CD4-positive, alpha-beta T cell treated with Interleukin-10 for 1 hour (primary cell): ENCODE results near the gene DNAJB1.
"Not testable (repeated sequence)": the region's sequence is repeated elsewhere in the genome, so short reads cannot be mapped to it uniquely, and the experiment has no call there.

Source experiments
- DNase-seq: peaks from one replicate; pipeline ENCODE4 v3.0.0-alpha.2; 2020

Gene DNAJB1

DNA sequence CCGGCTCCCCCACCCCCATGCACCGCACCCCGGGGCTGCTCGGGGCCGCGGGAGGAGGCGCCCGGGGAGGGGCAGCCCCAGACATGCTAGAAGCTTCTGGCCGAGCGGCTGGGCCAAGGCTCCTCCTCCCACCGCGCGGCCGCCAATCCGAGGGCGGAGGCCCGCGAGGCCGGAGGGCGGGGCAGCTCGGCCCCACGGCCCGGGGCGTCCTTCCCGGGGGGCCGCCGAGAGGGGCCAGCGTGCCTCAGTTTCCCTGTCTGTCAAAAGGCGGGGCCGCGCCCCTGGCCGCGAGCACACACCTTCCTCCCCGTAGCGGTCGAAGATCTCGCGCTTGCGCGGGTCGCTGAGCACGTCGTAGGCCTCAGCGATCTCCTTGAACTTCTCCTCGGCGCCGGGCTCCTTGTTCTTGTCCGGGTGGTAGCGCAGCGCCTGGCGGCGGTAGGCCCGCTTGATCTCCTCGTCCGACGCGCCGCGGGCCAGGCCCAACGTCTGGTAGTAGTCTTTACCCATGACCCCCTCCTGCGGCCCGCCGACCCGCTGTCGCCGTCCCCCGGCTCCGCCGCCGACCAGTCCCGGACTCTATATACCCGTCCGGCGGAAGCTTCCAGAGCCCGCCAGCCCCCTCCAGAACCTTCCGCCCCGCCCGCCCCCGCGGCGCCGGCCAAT is at the start of gene DNAJB1:
TSS of gene DNAJB1 (minus strand) at position 558 of the 666 bp plus-strand sequence. CDS start at position 510, 48 bp downstream.
- peak; percentile 79 for DNase-seq

DNA sequence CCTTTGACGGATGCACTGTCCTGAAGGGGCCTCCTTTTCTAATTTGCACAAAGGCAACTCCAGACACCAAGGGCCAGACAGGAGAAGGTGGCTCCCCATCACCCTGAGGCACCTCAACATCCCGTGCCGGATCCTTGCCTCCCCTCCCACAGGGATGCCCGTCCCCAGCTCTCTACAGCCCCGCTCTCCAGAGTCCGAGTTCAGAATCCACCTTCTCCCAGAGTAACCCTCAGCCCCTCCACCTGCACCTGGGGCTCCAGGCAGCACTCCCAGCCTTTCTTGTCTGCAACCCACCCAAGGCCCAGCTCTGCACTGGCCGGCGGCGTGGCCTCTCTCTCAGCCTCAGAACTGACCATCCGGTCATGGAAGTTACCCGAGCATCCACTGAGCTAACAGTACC is 48.9 kb upstream of the DNAJB1 start:
- no peak for DNase-seq

DNA sequence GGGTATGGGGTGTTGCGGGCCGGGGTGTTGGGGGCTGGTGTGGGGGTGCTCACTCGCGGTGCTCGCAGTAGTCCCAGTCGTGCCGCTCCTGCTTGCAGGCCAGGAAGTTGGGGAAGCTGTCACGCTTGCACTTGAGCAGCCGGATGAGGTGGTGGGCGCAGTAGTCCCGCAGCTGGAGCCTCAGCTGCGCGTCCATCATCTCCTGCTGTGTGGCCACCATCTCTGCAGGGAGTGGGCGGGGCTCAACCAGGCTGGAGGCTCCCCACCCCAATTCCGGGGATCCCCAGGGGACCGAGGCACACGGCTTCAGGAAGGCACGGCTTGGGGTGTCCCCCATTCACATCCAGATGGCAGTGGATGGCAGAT is 48.5 kb upstream of the DNAJB1 start:
- no peak for DNase-seq

DNA sequence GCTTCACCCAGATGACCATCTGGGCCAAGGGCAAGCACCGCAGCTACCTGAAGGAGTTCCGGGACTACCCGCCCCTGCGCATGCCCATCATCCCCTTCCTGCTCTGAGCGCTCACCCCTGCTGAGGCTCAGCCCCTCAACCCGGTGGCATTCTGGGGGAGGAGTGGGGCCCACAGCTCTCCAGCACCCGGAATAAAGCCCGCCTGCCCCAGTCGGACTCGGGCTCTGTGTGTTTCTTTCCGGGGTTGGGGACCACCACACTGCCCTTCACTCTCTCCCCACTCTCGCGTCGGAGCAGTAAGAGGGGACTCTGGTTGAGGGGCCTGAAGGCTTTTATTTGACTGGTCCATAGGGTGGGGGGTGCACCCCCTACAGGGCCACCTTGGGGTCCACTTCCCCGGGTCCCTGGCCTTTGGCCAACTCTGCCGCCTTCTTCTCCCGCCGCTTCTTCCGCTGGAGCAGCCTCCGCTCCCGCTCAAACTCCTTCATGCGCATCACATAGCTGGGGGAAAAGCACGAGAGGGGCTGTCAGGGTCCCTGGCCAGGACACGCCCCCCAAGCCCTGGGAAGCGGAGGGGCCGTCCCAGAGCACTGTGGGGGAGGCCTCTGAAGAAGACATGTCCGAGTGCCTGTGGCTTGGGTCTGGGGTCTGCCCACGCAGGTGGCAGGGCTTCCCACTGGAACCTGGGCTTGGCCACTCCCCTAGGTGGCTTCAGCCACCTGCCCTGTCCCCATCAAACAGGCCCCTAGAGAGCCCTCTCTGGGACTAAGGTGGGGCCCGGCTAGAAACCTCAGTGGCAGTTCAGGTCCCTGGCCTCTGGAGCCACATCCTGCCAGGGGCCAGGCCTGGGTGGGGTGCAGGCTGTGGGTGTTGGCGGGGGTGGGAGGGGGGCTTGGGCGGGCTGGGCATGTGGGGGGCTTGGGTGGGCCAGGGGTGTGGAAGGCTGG is 47.8 kb upstream of the DNAJB1 start:
- DNase-seq = no peak

DNA sequence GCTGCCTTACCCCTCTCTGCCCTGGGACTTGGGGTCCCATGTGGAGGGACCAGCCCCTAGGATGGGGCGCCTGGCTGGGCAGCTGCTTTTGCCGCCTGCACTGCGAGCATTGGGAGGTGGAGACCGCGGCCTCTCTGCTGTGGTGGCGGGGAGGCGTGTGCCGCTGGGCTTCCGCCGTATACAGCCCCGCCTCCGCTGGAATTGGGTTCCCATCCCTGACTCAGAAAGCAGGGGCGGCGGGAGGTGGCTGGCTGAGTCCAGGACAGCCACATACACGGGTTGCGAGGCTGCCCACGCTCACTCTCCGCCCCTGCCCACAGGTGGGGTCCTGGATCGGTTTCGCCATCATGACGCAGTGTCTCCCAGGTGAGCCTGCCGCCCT is 47.1 kb upstream of the DNAJB1 start:
- DNase-seq = no peak

DNA sequence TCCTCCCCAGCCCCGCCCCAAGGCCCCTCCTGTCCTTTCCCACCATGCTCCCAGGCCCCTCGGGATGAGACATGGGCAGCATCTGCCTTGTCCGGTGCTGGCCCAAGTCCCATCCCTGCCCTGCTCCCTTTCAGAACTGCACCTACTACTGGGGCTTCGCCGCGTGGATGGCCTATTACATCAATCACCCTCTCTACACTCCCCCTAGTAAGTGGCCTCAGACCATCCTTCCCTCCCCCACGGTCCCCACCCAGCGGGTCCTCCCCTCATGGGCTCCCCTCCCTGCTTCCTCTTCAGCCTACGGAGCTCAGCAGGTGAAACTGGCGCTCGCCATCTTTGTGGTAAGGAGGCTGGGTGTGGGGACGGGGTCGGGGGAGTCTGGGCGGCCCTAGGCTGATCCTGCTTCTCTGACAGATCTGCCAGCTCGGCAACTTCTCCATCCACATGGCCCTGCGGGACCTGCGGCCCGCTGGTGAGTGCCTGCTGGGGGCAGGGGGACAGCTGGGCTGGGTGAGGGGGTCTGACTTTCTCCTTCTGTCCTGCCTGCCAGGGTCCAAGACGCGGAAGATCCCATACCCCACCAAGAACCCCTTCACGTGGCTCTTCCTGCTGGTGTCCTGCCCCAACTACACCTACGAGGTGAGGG is 46.6 kb upstream of the DNAJB1 start:
- not testable (repeated sequence) for DNase-seq

DNA sequence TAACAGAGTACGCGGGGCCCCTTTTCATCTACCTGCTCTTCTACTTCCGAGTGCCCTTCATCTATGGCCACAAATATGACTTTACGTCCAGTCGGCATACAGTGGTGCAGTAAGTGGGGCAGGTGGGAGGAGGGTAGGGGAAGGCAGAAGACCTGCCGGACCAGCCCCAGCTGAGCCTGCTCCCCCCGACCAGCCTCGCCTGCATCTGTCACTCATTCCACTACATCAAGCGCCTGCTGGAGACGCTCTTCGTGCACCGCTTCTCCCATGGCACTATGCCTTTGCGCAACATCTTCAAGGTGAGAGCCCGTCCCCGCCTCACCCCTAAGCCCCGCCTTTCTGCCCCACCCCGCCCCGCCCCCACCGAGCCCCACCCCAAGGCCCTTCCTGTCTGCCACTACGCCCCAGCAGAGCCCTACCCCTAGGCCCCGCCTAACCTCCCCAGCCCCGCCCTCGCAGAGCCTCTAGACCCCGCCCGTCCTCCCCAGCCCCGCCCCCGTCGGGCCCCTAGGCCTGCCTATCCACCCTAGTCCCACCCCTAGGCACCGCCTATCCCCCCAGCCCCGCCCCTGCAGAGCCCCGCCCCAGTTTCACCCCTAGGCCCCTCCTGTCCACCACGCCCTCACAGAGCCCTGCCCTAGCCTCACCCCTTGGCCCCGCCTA is 45.9 kb upstream of the DNAJB1 start:
- DNase-seq = peak; percentile 59

DNA sequence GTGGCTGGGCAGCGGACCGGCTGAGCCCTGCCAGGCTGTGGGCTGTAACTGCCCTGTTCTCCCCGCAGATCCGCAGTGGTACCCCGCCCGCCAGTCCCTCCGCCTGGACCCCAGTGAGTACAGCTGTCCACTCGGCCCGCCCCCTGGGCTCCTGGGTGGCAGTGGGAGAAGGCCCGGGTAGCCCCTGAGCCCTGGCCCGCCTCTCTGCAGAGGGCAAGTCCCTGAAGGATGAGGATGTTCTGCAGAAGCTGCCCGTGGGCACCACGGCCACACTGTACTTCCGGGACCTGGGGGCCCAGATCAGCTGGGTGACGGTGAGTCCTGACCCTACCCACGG is 45.4 kb upstream of the DNAJB1 start:
- DNase-seq = no peak

DNA sequence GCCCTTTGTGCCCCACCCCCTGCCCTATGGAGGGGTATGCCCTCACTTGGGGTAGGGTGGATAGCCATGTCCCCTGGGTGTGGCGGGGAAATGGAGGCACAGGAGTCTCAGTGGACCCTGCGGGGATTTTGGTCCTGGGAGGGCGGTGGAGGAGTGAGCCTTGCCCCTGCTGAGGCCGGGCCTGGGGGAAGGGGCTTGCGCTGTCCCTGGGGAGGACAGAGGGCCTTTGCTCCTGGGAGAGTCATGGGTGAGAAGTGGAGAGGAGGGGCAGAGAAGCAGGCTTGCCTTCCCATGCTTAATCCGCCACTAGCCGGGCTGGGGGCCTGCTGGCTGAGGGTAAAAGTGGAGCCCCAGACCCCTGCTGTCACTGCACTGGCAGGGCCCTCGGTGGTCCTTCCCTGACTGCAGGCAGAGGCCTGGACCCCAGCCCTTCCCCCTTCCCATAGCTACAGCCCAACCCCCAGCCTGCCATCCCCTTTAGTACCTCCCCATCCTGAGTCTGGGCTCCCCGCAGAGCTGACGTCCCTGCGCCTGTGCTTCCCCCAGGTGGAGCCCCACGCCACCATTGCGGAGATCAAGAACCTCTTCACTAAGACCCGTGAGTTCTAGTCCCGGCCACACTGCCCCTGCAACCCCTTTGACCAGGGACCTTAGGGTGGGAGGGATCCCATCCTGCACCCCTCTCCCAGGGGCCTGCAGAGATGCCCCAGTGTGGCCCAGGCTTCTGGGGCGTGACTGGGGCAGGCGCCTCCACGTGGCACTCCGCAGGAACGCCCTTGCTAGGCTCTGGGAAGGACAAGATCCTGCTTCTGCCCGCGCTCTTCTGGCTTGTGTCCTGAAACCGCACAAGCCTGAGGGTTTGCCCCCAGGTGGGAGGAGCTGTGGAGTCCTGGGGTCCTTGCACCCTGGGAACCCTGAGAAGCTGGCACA is 44.7 kb upstream of the DNAJB1 start:
- no peak for DNase-seq

DNA sequence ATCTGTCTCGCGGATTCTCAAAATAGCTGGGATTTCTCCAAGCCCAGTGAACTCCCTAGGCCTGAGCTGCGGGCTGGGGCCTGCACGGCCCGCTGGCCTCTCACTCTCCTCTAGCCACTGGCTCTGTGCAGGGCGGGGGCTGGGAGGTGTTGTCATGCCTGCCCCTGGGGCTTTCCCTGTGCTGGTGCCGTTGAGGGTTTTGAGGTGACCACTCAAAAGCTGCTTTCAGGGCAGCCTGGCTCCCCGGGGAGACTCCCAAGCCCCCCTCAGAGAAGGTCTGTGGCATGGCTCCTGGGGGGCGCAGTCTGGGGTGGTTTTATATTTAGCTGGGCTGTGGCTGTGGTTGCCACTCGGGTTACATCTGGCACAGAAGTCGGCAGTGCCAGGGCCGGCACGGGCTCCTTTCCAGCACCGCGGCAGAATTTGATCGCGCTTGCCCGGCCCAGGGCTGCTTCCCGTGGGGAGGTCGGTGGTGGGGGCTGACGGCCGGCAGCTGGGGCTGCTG is 43.7 kb upstream of the DNAJB1 start:
- peak; percentile 41 for DNase-seq

DNA sequence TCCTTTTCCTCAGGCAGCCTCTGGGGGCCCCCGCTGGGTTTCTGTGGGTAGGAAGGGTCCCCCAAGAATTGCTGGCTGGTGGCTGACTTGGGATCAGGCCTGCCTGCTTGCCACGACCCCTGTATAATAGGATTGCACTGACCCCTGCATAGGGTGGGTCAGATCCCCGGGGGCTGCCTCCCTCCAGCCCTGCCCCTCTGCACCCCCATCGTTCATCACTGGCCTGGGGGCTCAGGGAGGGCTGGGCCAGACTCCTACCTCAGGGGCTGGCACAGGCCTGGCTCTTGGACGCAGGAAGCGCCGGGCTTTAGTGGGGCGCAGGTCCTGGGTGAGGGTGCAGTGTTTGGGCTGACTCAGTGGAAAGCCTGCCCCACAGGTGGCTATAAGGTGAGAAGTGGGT is 43.1 kb upstream of the DNAJB1 start:
- no peak for DNase-seq

DNA sequence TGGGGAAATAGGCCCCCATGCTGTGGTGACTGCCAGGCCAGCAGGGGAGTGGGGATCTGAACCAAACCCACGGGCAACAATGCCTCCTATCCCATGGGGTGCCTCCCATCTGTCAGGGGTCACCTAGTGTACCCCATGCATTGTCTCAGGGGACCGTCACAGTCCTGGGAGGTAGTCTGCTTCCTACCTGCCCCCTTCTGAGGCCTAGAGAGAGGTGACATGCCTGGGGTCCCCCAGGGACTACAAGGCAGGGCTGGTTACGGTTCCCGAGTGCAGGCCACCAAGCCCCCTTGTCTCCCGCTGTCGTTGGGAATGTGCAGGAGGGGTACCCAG is 42.5 kb upstream of the DNAJB1 start:
- no peak for DNase-seq

DNA sequence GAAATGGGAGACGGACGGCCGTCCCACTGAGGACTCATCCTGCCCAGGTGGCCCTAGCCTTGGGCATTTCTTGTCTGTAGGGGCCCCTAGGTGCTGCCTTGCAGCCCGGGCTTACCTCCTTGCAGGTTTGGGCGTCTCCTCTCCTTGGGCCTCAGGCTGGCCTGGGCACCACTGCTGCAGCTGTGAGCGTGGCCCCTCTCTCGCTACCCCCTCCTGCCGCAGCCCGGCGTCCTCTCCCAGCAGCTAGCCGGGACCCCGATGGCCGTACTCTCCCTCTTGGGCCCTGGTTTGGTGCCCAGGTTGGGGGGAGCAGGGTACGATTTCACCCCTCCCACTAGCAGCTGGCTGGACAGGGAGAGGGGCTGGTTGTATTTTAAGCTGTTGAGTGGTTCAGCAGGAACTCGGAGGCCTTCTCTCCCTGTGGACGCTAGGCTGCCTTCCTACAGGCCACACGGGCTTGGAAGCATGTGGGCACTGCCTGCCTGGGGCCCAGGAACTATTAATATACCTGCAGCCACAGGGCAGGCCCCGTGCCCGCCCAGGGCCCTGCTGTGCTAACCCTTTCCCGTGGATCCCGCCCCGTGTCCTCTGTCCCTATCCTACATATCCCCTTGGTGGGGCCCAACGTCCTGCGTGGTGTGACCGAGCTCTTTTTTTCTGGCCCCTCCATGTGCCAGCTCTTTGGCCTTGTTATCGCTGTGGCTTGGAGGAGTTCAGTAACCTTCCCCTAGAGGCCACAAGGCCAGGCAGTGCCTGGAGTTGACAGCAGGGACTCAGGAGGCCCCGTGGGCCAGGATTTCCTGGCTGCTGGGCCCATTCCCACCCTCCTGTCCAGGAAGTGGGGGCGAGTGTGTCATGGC is 41.9 kb upstream of the DNAJB1 start:
- DNase-seq = no peak

DNA sequence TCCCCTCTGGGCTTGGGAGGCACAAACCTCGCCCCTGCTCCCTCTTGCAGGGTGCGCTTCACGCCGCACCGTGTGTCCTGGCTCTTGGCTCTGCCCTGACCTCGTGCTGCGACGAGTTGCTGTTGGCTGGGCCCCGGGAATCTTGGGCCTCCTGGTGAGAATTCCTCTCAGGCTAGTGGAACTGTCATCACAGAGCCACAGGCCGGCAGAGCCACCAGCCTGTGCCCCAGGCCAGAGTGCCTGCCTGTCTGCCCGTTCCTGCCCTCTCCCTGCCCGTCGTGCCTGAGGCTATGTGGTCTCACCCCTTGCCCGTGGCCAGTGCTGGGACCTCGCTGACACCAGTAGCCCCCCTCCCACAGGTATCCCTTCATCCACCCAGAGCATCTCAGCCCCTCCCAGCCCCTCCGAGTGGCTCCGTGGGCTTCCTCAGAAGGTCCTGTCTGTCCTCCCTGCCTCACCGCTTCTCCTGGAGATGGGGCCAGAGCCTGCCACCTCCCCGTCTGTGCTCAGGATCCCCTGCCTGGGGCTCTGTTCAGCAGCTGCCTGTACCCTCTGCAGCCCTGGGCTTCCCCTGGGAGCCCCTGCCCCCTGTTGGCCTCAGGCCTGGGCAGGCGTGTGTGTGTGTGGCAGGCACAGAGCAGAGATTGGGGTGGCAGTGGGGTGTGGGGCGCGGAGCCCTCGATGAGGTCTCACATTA is 40.3 kb upstream of the DNAJB1 start:
- DNase-seq = no peak

DNA sequence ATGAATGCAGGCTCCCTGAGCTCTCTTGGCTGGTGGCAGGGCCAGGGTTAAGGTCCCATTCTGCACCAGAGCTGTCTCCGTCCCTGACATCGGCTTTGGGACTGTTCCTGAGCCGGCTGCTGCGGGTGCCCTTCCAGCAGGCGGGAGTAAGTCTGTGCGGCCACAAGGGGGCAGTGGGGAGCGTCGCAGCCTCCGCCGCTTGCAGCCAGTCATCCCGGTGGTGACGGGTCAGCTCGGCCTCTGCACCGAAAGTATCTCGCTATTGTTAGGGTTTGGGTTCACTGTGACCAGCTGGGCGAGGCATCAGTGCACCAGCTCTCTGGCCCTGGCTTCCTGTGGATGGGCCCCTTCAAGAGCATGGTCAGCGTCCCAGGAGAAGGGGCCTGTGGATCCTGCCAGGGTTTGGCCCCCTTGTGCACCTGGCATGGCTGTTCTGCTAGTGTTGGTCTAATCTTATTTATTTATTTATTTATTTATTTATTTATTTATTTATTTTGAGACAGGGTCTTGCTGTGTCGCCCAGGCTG is 38.5 kb upstream of the DNAJB1 start:
- peak; percentile 75 for DNase-seq

DNA sequence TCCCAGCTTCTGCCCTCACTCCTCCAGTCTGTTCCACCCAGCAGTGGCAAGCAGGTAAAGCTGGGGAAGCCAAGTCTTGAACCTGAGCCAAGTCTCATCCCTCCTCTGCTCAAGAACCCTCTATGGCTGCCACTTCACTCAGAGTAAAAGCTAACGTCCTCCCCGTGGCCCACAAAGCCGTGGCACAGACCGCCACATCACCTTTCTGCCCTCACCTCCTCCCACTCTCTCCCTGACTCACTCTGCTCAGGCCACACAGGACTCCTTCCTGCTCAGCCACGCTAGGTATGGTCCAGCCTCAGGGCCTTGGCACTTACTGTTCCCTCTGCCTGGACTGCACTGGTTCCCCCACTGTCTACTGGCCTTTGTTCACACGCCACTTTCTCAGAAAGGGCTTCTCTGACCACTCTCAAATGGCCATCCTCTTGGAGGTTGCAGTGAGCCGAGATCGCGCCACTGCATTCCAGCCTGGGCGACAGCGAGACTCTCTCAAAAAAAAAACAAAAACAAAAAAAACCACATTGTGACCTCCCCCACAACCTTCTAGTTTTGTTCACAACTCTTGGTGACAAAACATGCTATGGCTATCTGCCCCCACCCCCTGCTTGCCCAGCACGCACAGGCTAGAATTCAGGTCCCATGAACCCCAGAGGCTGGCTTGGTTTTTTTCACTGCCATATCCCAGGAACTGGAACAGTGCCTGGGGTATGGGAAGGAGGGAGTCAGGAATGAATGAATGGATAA is 37.9 kb upstream of the DNAJB1 start:
- DNase-seq = no peak

DNA sequence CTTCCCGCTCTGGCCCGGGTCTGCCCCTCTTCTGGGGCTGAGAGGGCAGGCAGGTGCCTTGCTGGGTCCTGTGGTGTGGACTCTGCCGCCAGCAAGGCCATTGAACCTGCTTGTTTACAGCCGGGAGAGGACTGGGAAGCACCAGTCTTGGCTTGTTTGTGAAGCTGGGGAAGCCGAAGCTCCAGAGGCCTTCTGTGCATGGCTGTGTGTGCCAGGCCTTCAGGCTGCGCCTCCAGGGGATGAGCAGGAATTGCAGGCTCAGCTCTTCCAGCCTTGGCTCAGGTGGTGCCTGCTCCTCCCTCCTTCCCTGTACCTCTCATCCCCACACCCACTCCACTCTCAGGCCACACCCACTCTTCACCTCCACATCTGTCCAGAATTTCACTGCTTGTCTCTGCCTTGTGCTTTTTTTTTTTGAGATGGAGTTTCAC is 36.2 kb upstream of the DNAJB1 start:
- DNase-seq = no peak

DNA sequence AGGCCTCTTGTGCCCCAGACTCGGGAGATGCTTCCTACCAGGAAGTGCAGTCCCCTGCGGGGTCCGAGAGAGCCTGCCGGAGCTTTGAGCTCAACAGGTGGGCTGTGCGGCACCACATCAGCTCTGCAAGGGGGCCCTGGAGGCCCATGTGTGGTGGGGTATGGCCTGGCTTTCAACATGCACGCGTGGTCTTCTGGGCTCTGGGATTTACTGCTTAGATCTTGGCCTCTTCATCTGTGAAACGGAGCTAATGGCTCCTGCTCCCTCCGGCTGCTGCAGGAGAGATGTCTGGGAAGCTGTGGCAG is 35.7 kb upstream of the DNAJB1 start:
- DNase-seq = no peak

DNA sequence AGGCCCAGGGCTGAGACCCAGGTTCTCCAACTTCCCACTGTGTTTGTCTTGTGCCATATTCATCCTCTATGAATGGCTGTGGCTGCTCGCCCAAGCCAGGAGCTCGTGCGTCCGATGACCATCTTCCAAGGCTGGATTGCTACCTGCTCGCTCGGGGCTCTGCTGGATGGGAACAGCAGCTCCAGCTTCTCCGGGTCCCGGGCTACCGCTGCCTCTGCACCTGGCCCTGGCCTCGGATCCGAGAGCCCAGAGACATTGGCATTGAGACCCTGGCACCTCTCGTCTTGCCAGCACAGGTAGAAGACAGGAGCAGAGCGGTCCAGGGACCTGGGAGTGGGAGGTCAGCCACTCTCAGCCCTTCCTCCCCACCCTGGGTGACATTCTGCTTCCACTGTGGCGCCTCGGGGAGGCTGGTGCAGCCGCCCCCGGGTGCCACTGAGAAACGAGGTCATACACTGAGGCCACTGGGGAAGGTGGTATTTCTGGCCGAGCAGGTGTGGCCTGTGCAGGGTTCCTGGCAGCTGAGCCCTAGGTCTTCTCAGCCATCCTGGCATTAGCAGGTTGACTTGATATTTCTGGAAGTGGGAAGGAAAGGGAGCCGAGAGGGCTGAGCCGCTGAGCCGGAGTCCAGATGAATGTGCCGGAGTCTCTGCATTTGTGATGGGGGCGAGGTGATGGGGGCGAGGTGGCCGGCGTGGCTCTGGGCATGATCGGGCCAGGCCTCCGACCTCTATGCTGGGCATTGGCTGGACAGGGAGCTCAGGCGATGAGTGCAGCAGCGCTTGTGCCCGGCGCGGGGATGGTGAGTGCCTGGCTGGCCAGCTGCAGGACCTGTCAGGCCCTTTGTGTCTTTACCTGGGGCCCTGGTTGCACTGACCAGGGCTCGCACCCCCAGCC is 35.1 kb upstream of the DNAJB1 start:
- DNase-seq = no peak
